Calu3 (cell line): ENCODE data around the gene MASP1. TPM values are rescaled to one million over a fixed set of nuclear protein-coding genes. Genes with fewer than 3 reads are reported as not detected.

ENCODE experiments used
- BruUV-seq: library from RNA; stranded (reverse); fragments of 400-500 nt; replicated peaks from 2 replicates; lab custom pipeline; 2021; lab: Mats Ljungman, UMichigan
- CTCF ChIA-PET: fragments of 300-600 bp; sonication (Branson Sonifier 250); formaldehyde crosslinking; loops from one replicate; lab custom pipeline; 2022; ENCODE audit warnings: antibody characterized with exemption; lab: Charles Lee
- DNase-seq: peaks from one replicate; pipeline ENCODE4 v3.0.0; 2022
- H3K27ac Mint-ChIP-seq: one replicate; pipeline ENCODE4 v1.8.0; 2022; ENCODE audit warnings: mixed read lengths; ENCODE audit not compliant: unreplicated experiment
- H3K27me3 Mint-ChIP-seq: one replicate; pipeline ENCODE4 v1.8.0; 2022; ENCODE audit warnings: mixed read lengths; ENCODE audit not compliant: unreplicated experiment
- H3K36me3 Mint-ChIP-seq: one replicate; pipeline ENCODE4 v1.8.0; 2022; ENCODE audit warnings: mild to moderate bottlenecking, moderate library complexity, mixed read lengths; ENCODE audit not compliant: insufficient read depth, unreplicated experiment
- H3K4me1 Mint-ChIP-seq: one replicate; pipeline ENCODE4 v1.8.0; 2022; ENCODE audit warnings: mild to moderate bottlenecking, low read depth, mixed read lengths; ENCODE audit not compliant: unreplicated experiment
- H3K4me3 Mint-ChIP-seq: one replicate; pipeline ENCODE4 v1.8.0; 2022; ENCODE audit warnings: mild to moderate bottlenecking, low read depth, moderate library complexity, mixed read lengths; ENCODE audit not compliant: unreplicated experiment
- H3K9me3 Mint-ChIP-seq: one replicate; pipeline ENCODE4 v1.8.0; 2022; ENCODE audit warnings: low read depth, mixed read lengths; ENCODE audit not compliant: unreplicated experiment
- intact Hi-C: fragments of 100-400 bp; cut with micrococcal nuclease; formaldehyde crosslinking; loops from one replicate; pipeline ENCODE4 v1.10.0; 2022; ENCODE audit not compliant: unreplicated experiment
- total RNA-seq: library from RNA; stranded (reverse); gene quantifications from 2 replicates; pipeline ENCODE4 v1.2.3, GENCODE V29; 2022
- TF ChIP-seq, protein P1 (sequence below): fragments of 200-600 bp; IDR thresholded peaks from one replicate; pipeline ENCODE4 v1.8.0; 2022; ENCODE audit warnings: antibody characterized with exemption; ENCODE audit not compliant: unreplicated experiment

MASP1 gene
- total RNA-seq, 1 experiment from 2014 or later, result 0.59 TPM

DNA sequence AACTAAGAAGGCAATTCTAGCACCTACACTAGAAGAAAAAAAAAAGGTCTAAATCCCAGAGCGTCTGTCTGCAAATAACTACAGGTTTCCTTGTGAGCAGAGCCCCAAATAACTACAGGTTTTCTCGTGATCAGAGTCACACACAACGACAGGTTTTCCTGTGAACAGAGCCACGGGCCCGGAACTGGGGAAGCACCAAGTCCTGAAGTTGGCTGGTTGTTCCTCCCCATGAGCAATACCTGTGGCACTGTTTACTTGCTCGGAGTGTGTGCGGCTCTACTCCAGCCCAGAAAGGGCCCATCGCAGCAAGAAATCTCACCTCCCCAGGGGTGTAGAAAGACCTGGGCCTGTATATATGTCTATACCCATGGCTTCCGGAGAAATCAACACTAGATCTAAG lies 644 bp upstream of the MASP1 start:
- no peak overlapping the region for H3K27ac Mint-ChIP-seq
- no TSS peak for BruUV-seq
- H3K4me3 Mint-ChIP-seq, result no peak overlapping the region
- TF ChIP-seq, protein P1, sequence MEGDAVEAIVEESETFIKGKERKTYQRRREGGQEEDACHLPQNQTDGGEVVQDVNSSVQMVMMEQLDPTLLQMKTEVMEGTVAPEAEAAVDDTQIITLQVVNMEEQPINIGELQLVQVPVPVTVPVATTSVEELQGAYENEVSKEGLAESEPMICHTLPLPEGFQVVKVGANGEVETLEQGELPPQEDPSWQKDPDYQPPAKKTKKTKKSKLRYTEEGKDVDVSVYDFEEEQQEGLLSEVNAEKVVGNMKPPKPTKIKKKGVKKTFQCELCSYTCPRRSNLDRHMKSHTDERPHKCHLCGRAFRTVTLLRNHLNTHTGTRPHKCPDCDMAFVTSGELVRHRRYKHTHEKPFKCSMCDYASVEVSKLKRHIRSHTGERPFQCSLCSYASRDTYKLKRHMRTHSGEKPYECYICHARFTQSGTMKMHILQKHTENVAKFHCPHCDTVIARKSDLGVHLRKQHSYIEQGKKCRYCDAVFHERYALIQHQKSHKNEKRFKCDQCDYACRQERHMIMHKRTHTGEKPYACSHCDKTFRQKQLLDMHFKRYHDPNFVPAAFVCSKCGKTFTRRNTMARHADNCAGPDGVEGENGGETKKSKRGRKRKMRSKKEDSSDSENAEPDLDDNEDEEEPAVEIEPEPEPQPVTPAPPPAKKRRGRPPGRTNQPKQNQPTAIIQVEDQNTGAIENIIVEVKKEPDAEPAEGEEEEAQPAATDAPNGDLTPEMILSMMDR, result no peak
- no peaks in the 10 kb centered on the region for H3K27me3 Mint-ChIP-seq
- no peaks in the 10 kb centered on the region for H3K9me3 Mint-ChIP-seq
- DNase-seq, result no peak
- H3K36me3 Mint-ChIP-seq, result no peaks in the 10 kb centered on the region
- H3K4me1 Mint-ChIP-seq, result peaks cover 21% of the 10 kb centered on the region
- intact Hi-C loops, result loop anchor here (10.0 kb wide), 1 partner anchor 447 kb away; the partner anchor contains the start of gene ADIPOQ
- CTCF ChIA-PET, result interaction anchor here (0.9 to 1.5 kb wide), 2 partner anchors 72 to 387 kb away, joined by 5 to 7 read pairs; no protein-coding TSS in a partner anchor

DNA sequence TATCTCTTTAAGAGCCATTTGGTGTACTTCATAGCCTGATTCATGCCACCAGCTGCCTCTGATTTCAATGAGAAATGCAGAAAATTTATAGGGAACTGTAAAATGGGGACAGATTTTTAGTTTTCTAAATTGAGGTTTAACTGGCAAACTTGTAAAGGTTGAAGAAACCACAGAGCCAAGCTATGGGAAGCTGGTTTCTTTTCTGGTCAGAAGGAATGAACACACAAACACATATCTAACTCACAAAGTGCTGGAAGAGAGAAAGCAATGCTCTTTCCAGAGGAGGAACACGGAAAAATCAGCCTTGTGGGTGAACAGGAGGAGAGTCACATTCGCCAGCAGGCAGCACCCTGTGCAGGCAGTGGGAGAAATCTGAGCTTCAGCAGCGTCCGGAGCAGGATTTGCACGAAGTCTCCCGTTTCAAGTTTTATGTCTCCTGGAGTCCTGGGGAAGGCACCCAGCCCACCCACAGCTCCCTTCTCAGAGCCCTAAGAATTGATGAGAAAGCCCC lies 481 bp downstream of the MASP1 start:
- CTCF ChIA-PET, result interaction anchor here (0.6 to 1.5 kb wide), 7 partner anchors 14 to 388 kb away, joined by 3 to 5 read pairs (median 4); no protein-coding TSS in a partner anchor
- TF ChIP-seq, protein P1, result no peak
- H3K4me3 Mint-ChIP-seq, result peak overlapping the region; percentile 18
- no peak overlapping the region for H3K27ac Mint-ChIP-seq
- peaks cover 29% of the 10 kb centered on the region for H3K4me1 Mint-ChIP-seq
- H3K27me3 Mint-ChIP-seq, result no peaks in the 10 kb centered on the region
- no TSS peak for BruUV-seq
- H3K9me3 Mint-ChIP-seq, result no peaks in the 10 kb centered on the region
- intact Hi-C loops, result loop anchor here (10.0 kb wide), 1 partner anchor 446 kb away; the partner anchor contains the start of gene ADIPOQ
- H3K36me3 Mint-ChIP-seq, result no peaks in the 10 kb centered on the region
- peak; percentile 30 for DNase-seq

DNA sequence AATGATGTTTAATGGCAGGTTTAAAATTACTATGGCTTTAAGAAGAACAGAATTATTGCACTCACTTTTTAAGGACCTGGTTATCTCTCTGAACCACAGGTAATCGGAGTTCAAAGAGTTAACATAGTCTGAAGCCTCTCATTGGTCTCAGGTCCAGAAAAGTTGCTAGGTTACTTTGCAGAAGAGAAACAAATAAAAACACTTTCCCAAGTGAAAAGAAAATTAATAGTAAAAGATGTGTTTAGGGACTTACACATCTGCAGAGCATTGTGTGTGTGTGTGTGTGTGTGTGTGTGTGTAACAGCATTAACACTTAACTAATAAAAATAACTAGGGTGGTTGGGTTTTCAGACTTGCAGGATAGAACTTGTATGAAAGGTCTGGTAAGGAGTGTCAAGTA lies 1.0 kb downstream of the MASP1 start:
- H3K36me3 Mint-ChIP-seq, result no peaks in the 10 kb centered on the region
- peaks cover 34% of the 10 kb centered on the region for H3K4me1 Mint-ChIP-seq
- CTCF ChIA-PET, result interaction anchor here (0.9 to 1.5 kb wide), 6 partner anchors 14 to 389 kb away, joined by 3 to 5 read pairs (median 4); no protein-coding TSS in a partner anchor
- H3K4me3 Mint-ChIP-seq, result no peak overlapping the region
- intact Hi-C loops, result loop anchor here (10.0 kb wide), 1 partner anchor 446 kb away; the partner anchor contains the start of gene ADIPOQ
- no peak for DNase-seq
- H3K27me3 Mint-ChIP-seq, result no peaks in the 10 kb centered on the region
- H3K9me3 Mint-ChIP-seq, result no peaks in the 10 kb centered on the region
- BruUV-seq, result no TSS peak
- no peak overlapping the region for H3K27ac Mint-ChIP-seq
- TF ChIP-seq, protein P1, result no peak

DNA sequence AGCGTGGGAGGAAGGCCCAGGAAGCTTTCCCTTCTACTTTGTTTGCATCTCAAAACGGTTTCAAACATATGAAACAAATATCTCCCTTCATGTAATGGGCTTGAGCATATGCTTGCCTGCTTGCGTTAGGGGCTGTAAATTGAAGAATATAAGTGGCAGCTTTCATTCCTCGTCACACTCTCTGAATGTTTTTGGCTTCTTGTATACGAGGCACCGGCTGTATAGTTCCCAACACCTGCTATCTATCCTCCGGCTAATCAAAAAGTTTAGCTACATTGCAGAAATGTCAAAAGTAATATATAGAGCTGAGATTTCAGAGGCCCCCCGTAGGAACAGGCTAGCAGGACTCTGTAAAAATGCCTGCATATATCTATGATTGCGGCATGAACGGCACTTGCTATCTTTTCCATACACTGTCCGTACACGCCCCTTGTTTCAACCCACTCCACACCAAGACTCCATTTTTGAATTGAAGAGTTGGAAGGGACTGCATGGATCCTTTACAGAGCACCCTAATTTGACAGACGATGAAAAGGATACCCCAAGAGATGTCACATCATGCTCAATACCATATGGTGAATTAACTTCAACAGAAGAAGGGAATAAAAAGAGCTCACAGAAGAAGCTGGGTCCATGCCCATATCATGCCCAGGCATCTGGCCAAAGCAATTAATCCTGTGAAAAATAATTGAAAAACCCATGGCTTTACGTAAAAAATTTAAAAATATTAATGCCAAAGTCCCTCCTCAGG lies 2.5 kb downstream of the MASP1 start:
- no peak for DNase-seq
- Mint-ChIP-seq H3K27me3 (no peaks in the 10 kb centered on the region), H3K27ac (no peak overlapping the region), H3K9me3 (no peaks in the 10 kb centered on the region), H3K4me1 (peaks cover 41% of the 10 kb centered on the region), H3K4me3 (no peak overlapping the region), H3K36me3 (no peaks in the 10 kb centered on the region)
- intact Hi-C loops, result no loop called here
- CTCF ChIA-PET, result interaction anchor here (0.6 kb wide), 1 partner anchor 1798 kb away, joined by 3 read pairs; no protein-coding TSS in a partner anchor
- BruUV-seq, result no TSS peak
- TF ChIP-seq, protein P1, result no peak
